Muscle of leg (tissue), 11 donors: ENCODE results near the gene LRRC58. TPM values are rescaled to one million over a fixed set of nuclear protein-coding genes. Genes with fewer than 3 reads are reported as not detected.
"Not testable (repeated sequence)": the region's sequence is repeated elsewhere in the genome, so short reads cannot be mapped to it uniquely, and the experiment has no call there.

Experiments
- DNase-seq: peaks from one replicate; pipeline ENCODE4 v3.0.0; 2013
- H3K27ac ChIP-seq: one replicate; pipeline ENCODE4 v1.5.1; 2013; ENCODE audit warnings: mild to moderate bottlenecking, low read length, control low read depth
- H3K27me3 ChIP-seq: one replicate; pipeline ENCODE4 v1.6.1; 2013; ENCODE audit warnings: low read length; ENCODE audit not compliant: control insufficient read depth, insufficient read depth
- H3K36me3 ChIP-seq: one replicate; pipeline ENCODE4 v1.6.1; 2013; ENCODE audit warnings: low read length; ENCODE audit not compliant: control insufficient read depth, insufficient read depth
- H3K4me1 ChIP-seq: one replicate; pipeline ENCODE4 v1.6.1; 2013; ENCODE audit warnings: low read length; ENCODE audit not compliant: control insufficient read depth, insufficient read depth
- H3K4me3 ChIP-seq: one replicate; pipeline ENCODE4 v1.5.1; 2013; ENCODE audit warnings: low read length, control low read depth
- H3K9me3 ChIP-seq: replicated peaks from 2 replicates; pipeline ENCODE4 v1.6.1; 2013; ENCODE audit warnings: low read depth, low read length; ENCODE audit not compliant: control insufficient read depth
- WGBS: methylation state at CpG from one replicate; pipeline ENCODE4 v1.1.5; 2013; ENCODE audit warnings: missing lambda C conversion rate; ENCODE audit not compliant: insufficient coverage; 5-methylcytosine and 5-hydroxymethylcytosine counted together
- polyA plus RNA-seq, 8 donors: library from polyadenylated mRNA; unstranded; fragments of 120-200 nt; gene quantifications; one replicate each; pipeline versions ENCODE4 v1.2.1 to v1.2.3, GENCODE V29; 2013; ENCODE audit warnings: inconsistent platforms in 1 of 8, low replicate concordance in 1 of 8; ENCODE audit not compliant: insufficient read length in 8 of 8, insufficient read depth in 1 of 8
- total RNA-seq: library from RNA; stranded (reverse); fragments of 120-200 nt; gene quantifications from one replicate; pipeline ENCODE4 v1.2.4, GENCODE V29; 2013

The LRRC58 gene
- total and polyA plus RNA-seq, 9 donors, result 9.0 to 18.7 (median 13.8) TPM

DNA sequence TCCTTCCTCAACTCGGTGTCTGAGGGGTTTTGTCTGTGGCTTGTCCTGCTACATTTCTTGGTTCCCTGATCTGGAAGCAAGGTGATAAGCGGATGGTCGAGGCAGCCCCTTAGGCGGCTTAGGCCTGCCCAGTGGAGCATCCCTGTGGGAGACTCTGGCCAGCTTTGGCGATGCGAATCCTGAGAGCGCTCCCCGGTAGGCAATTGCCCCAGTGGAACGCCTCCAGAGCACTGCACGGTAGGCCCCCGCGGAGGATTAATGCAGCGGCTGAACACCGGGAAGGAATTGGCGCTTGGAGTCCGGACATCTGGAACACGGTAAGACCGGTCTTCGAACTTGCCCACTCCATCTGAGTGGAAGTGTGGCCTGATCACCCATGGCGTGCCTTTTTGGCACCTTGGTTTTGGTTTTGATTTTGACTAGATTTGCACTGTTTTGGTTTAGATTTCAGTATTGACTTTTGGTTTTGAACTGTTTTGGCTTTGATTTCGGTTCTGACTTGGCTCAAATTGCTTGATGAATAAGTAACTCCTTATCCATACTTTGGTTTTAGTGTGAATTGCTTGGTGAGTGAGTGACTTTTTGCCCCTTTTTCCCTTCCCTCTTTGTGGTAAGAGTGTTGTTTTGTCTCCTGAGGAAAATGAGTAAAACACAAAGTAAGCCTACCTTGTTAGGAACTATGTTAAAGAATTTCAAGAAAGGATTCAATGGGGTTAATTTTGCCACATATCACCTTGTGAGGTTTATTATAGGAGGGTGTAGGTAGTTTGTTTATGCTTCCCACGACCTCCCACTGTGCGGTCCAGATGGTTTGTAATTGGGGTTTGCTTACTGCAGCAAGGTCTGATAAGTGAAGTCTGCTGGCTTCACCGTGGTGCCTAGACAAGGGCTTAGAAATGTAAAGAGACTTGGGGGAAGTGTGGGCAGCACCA lies 37.0 kb downstream of the LRRC58 start:
- H3K9me3 ChIP-seq, result peaks cover 5% of the 10 kb centered on the region
- 92% methylated on average over 22 of the region's 24 CpGs for WGBS
- DNase-seq, result no peak
- no peak overlapping the region for H3K4me3 ChIP-seq
- no peaks in the 10 kb centered on the region for H3K27me3 ChIP-seq
- no peaks in the 10 kb centered on the region for H3K4me1 ChIP-seq
- no peaks in the 10 kb centered on the region for H3K36me3 ChIP-seq
- H3K27ac ChIP-seq, result no peak overlapping the region

GRCh38 chr3:120306519-120307455 lies 42.4 kb downstream of the LRRC58 start:
- Histone ChIP-seq H3K4me3 (no peak overlapping the region), H3K27ac (no peak overlapping the region), H3K36me3 (no peaks in the 10 kb centered on the region), H3K4me1 (peaks cover 3% of the 10 kb centered on the region), H3K9me3 (no peaks in the 10 kb centered on the region), H3K27me3 (no peaks in the 10 kb centered on the region)
- 75% methylated on average over 54 of the region's 72 CpGs for WGBS
- DNase-seq, result no peak

GRCh38 chr3:120304616-120305015 lies 44.5 kb downstream of the LRRC58 start:
- peaks cover 3% of the 10 kb centered on the region for H3K4me1 ChIP-seq
- H3K36me3 ChIP-seq, result no peaks in the 10 kb centered on the region
- no peak for DNase-seq
- H3K27ac ChIP-seq, result no peak overlapping the region
- 100% methylated on average over 3 of the region's 4 CpGs for WGBS
- no peaks in the 10 kb centered on the region for H3K9me3 ChIP-seq
- no peaks in the 10 kb centered on the region for H3K27me3 ChIP-seq
- H3K4me3 ChIP-seq, result no peak overlapping the region

- 71% methylated on average over 4 of the region's 5 CpGs for WGBS
- Histone ChIP-seq H3K4me1 (peaks cover 3% of the 10 kb centered on the region), H3K36me3 (no peaks in the 10 kb centered on the region), H3K27ac (no peak overlapping the region), H3K9me3 (no peaks in the 10 kb centered on the region), H3K27me3 (no peaks in the 10 kb centered on the region), H3K4me3 (no peak overlapping the region)
- DNase-seq, result peak; percentile 66
These were observed 46.8 kb downstream of the LRRC58 start for GRCh38 chr3:120302361-120302760.

DNA sequence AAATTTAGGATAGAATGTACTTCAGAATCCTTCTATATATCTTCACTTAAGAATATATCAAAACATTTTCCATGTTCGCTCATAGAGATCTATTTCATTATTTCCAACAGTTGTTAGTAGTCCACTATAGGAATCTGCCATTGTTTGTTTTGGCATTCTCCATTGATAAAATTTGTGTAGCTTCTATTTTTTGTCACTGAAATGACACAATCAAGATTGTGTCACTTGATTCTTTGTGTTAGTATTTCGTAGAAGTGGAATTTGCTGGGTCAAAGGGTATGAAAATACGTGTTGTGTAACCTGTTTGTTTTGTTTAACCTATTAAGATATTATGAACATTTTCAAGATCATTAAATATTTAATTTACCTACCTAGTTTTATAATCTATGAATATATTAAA lies 48.2 kb downstream of the LRRC58 start:
- no peak overlapping the region for H3K4me3 ChIP-seq
- DNase-seq, result no peak
- peaks cover 3% of the 10 kb centered on the region for H3K4me1 ChIP-seq
- H3K27ac ChIP-seq, result no peak overlapping the region
- no peaks in the 10 kb centered on the region for H3K9me3 ChIP-seq
- no CpG with 5 or more reads among the region's 3 CpGs for WGBS
- H3K36me3 ChIP-seq, result no peaks in the 10 kb centered on the region
- no peaks in the 10 kb centered on the region for H3K27me3 ChIP-seq

DNA sequence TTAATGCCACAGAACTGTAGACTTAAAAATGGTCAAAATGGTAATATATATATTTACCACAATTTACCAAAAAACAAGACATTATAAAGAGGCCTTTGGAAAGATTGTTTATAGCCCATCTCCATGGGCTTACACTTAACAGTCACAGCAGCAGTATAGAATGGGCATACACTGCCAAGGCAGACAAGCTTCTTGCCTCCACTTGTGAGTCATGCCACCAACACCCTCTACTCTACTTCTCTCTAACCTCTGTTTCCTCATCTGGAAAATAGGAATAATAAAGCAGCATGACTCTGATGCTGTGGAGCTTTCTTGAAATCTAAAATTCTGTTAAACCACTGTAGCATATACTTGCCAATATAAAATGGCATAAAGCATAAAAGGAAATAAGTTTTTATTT lies 49.8 kb downstream of the LRRC58 start:
- H3K27ac ChIP-seq, result no peak overlapping the region
- no peaks in the 10 kb centered on the region for H3K9me3 ChIP-seq
- no peaks in the 10 kb centered on the region for H3K36me3 ChIP-seq
- H3K4me3 ChIP-seq, result no peak overlapping the region
- no peak for DNase-seq
- H3K4me1 ChIP-seq, result peaks cover 3% of the 10 kb centered on the region
- no peaks in the 10 kb centered on the region for H3K27me3 ChIP-seq

DNA sequence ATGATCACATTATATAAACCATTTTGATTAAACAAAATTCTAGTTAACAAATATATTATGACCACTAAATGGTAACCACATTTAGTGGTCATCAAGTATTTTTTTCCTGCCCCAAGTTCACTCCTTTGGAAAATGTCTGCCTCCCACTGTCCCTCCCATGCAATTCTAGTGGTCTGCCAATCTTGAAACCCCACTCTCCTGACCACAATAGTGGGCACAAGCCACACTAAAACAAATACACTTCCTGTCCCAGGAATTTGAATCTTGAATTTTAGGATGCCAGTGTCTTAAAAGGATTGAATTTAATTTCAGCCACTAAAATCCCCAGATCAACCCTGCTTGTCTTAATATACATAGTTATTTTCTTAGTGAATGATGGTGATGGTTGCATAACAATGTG lies 50.2 kb downstream of the LRRC58 start:
- H3K27me3 ChIP-seq, result no peaks in the 10 kb centered on the region
- no peaks in the 10 kb centered on the region for H3K36me3 ChIP-seq
- H3K9me3 ChIP-seq, result peaks cover 2% of the 10 kb centered on the region
- peaks cover 3% of the 10 kb centered on the region for H3K4me1 ChIP-seq
- no peak for DNase-seq
- H3K27ac ChIP-seq, result no peak overlapping the region
- H3K4me3 ChIP-seq, result no peak overlapping the region

DNA sequence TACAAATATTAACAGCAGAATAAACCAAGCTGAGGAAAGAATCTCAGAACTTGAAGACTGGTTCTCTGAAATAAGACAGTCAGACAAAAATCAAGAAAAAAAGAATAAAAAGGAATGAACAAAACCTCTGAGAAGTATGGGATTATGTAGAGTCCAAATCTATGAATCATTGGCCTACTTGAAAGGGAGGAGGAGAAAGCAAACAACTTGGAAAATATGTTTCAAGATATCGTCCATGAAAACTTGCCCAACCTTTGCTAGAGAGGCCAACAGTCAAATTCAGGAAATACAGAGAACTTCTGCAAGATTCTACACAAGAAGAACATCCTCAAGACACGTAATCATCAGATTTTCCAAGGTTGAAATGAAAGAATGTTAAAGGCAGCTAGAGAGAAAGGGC lies 57.6 kb downstream of the LRRC58 start:
- not testable (repeated sequence) for H3K27me3 ChIP-seq, H3K9me3 ChIP-seq, H3K27ac ChIP-seq, H3K36me3 ChIP-seq, DNase-seq, H3K4me3 ChIP-seq, H3K4me1 ChIP-seq
- no CpG with 5 or more reads among the region's 2 CpGs for WGBS

GRCh38 chr3:120289636-120290035 lies 59.5 kb downstream of the LRRC58 start:
- no peak for DNase-seq
- peaks cover 3% of the 10 kb centered on the region for H3K4me1 ChIP-seq
- peaks cover 5% of the 10 kb centered on the region for H3K27me3 ChIP-seq
- H3K36me3 ChIP-seq, result no peaks in the 10 kb centered on the region
- WGBS, result 92% methylated on average over 14 of the region's 16 CpGs
- H3K4me3 ChIP-seq, result no peak overlapping the region
- H3K27ac ChIP-seq, result no peak overlapping the region
- H3K9me3 ChIP-seq, result peaks cover 7% of the 10 kb centered on the region

- no peak for DNase-seq
- WGBS, result 70% methylated on average over 1 of the region's 2 CpGs
- H3K27me3 ChIP-seq, result peaks cover 12% of the 10 kb centered on the region
- peaks cover 3% of the 10 kb centered on the region for H3K4me1 ChIP-seq
- H3K9me3 ChIP-seq, result no peaks in the 10 kb centered on the region
- H3K4me3 ChIP-seq, result no peak overlapping the region
- no peak overlapping the region for H3K27ac ChIP-seq
- H3K36me3 ChIP-seq, result no peaks in the 10 kb centered on the region
These were observed 62.7 kb downstream of the LRRC58 start for GRCh38 chr3:120286465-120286864.
